ENCODE measurements around the gene MAMSTR. TPM values are rescaled to one million over a fixed set of nuclear protein-coding genes. Genes with fewer than 3 reads are reported as not detected.
A peak's percentile ranks its signal among the peaks of the same experiment; 100 is the strongest.

The MAMSTR gene
- total and polyA plus RNA-seq, 9 of the 15 experiments (the other 6 are each of a cell fraction or from before 2014, with no cell fraction given), result 0.08 to 1.00 (median 0.40) TPM; not detected in 1

- H3K36me3 ChIP-seq (ENCODE audit: control insufficient read depth, insufficient read depth, low read length), result peaks cover 22% of the 10 kb centered on the region; the same call in 1 of the 3 replicates
- ATAC-seq (no peak), DNase-seq (ENCODE audit: extremely low read depth in 1 of 4, low spot score in 3 of 4) (no peak), FAIRE-seq (no peak)
- in situ Hi-C loops (cut with MboI), result no loop called here
- no peaks in the 10 kb centered on the region for H4K20me1 ChIP-seq (replicated peaks; ENCODE audit: control insufficient read depth, insufficient read depth, low read length)
- H3K9me3 ChIP-seq (replicated peaks; ENCODE audit: control insufficient read depth, insufficient read depth, low read depth, low read length), result no peaks in the 10 kb centered on the region
- peaks cover 48 to 75% of the 10 kb centered on the region in 2 experiments for H3K4me1 ChIP-seq (replicated peaks in 1 of 2; ENCODE audit: control insufficient read depth in 2 of 2, insufficient read depth in 2 of 2, low read length in 2 of 2)
- 87% methylated on average over 26 of the region's 29 CpGs for WGBS (ENCODE audit: insufficient coverage, low coverage, missing lambda C conversion rate)
- no peak overlapping the region; the same call in 2 of the 3 replicates for H3K27ac ChIP-seq (ENCODE audit: extremely low read depth, low read depth, low read length)
- BruUV-seq (replicated peaks), result no TSS peak
- no peak overlapping the region for H3K4me3 ChIP-seq
- H3K79me2 ChIP-seq (ENCODE audit: control insufficient read depth, insufficient read depth, low read length), result peaks cover 41% of the 10 kb centered on the region
- ChIA-PET CTCF (ENCODE audit: low intra/inter-chr PET ratio) (no interaction called here), POLR2A (interaction anchor here (0.7 kb wide), 1 partner anchor 30 kb away, joined by 3 read pairs; no protein-coding TSS in a partner anchor)
- H3K9me1 ChIP-seq (ENCODE audit: control insufficient read depth, insufficient read depth, low read length), result no peaks in the 10 kb centered on the region
- H3K4me2 ChIP-seq (ENCODE audit: insufficient read depth, low read length), result peak overlapping the region; percentile 40
- intact Hi-C loops (cut with micrococcal nuclease), result no loop called here
- H3K27me3 ChIP-seq (ENCODE audit: control insufficient read depth in 2 of 2, insufficient read depth in 2 of 2, low read length in 2 of 2), result no peaks in the 10 kb centered on the region
- H3K9ac ChIP-seq (ENCODE audit: insufficient read depth in 1 of 2, low read depth in 2 of 2, low read length in 2 of 2), result peak overlapping the region in 1 of 2 experiments; percentile 49; a peak in 2 of 4 replicates
- H2AFZ ChIP-seq (ENCODE audit: low read depth, low read length), result no peak overlapping the region; the same call in 1 of the 2 replicates
- TF ChIP-seq NFATC3 (IDR thresholded peaks at IDR 0.05), result no peak
- TF ChIP-seq SAFB2 (IDR thresholded peaks at IDR 0.05; ENCODE audit: borderline replicate concordance, low read depth, low read length, severe bottlenecking), result no peak
- no peak for TF ChIP-seq USF1 (CRISPR knock-in tag; IDR thresholded peaks at IDR 0.05)
- TF ChIP-seq FOSL1 (tag; conservative IDR thresholded peaks at IDR 0.05), result no peak
- peak; percentile 51 for TF ChIP-seq RBFOX2 (IDR thresholded peaks at IDR 0.05; ENCODE audit: low read depth, low read length)
- TF ChIP-seq EWSR1 (IDR thresholded peaks at IDR 0.05; ENCODE audit: borderline replicate concordance, low read depth, partially characterized antibody), result no peak
- TF ChIP-seq ETS2 (tag; IDR thresholded peaks at IDR 0.05; ENCODE audit: borderline replicate concordance, poor library complexity, severe bottlenecking), result no peak
- no peak for TF ChIP-seq NR2C2 (CRISPR knock-in tag; IDR thresholded peaks at IDR 0.05)
- no peak for TF ChIP-seq NR2C2 (tag; IDR thresholded peaks at IDR 0.05)
- TF ChIP-seq TRIM24 (IDR thresholded peaks at IDR 0.05), result no peak
- TF ChIP-seq ZBTB33 (CRISPR knock-in tag; IDR thresholded peaks at IDR 0.05), result peak; percentile 69
- no peak for TF ChIP-seq ZNF184 (CRISPR knock-in tag; IDR thresholded peaks at IDR 0.05)
- TF ChIP-seq ETV6 (IDR thresholded peaks at IDR 0.05; ENCODE audit: borderline replicate concordance in 1 of 2, low read depth in 2 of 2, low read length in 1 of 2), result no peak
- no peak for TF ChIP-seq ETV6 (CRISPR knock-in tag; IDR thresholded peaks at IDR 0.05; ENCODE audit: borderline replicate concordance)
Measured at GRCh38 chr19:48750771-48751504, 31.4 kb upstream of the MAMSTR start.

Measured in K562 (cell line).